ENCODE measurements around the gene CFAP251. TPM values are rescaled to one million over a fixed set of nuclear protein-coding genes. Genes with fewer than 3 reads are reported as not detected.

The CFAP251 gene
- total RNA-seq, 1 donor from 2014 or later = 0.92 TPM

DNA sequence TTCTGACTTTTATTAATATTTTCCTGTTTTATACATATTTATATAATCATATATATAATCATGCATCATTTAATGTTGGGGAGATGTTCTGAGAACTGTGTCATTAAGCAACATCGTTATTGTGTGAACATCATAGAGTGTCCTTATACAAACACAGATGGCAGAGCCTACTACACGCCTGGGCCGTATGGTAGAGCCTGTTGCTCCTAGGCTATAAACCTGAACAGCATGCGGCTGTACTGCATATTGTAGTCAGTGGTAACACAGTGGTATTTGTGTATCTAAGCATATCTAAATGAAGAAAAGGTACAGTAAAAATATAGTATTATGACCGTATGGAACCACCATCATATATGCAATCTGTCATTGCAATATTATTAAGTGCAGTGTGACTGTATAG lies 58.6 kb downstream of the CFAP251 start:
- Mint-ChIP-seq H3K9me3 (peaks cover 15% of the 10 kb centered on the region), H3K36me3 (peaks cover 3% of the 10 kb centered on the region), H3K4me3 (no peak overlapping the region), H3K27ac (no peak overlapping the region), H3K27me3 (ENCODE audit: insufficient read depth, low read depth) (peaks cover 13% of the 10 kb centered on the region), H3K4me1 (peaks cover 16% of the 10 kb centered on the region)
- H3K4me3 ChIP-seq = no peak overlapping the region
- no peaks in the 10 kb centered on the region for H3K9me3 ChIP-seq (ENCODE audit: low read depth)
- H3K4me2 ChIP-seq = no peak overlapping the region
- TF ChIP-seq EZH2 (IDR thresholded peaks at IDR 0.05) (no peak), EZH2phosphoT487 (IDR thresholded peaks at IDR 0.05) (no peak)
- TF ChIP-seq, protein P1, sequence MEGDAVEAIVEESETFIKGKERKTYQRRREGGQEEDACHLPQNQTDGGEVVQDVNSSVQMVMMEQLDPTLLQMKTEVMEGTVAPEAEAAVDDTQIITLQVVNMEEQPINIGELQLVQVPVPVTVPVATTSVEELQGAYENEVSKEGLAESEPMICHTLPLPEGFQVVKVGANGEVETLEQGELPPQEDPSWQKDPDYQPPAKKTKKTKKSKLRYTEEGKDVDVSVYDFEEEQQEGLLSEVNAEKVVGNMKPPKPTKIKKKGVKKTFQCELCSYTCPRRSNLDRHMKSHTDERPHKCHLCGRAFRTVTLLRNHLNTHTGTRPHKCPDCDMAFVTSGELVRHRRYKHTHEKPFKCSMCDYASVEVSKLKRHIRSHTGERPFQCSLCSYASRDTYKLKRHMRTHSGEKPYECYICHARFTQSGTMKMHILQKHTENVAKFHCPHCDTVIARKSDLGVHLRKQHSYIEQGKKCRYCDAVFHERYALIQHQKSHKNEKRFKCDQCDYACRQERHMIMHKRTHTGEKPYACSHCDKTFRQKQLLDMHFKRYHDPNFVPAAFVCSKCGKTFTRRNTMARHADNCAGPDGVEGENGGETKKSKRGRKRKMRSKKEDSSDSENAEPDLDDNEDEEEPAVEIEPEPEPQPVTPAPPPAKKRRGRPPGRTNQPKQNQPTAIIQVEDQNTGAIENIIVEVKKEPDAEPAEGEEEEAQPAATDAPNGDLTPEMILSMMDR (IDR thresholded peaks at IDR 0.05) = no peak
- H3K9ac ChIP-seq = no peak overlapping the region
- H4K20me1 ChIP-seq (ENCODE audit: low read depth) = no peaks in the 10 kb centered on the region
- no peak overlapping the region for H3K27ac ChIP-seq
- no peaks in the 10 kb centered on the region for H3K36me3 ChIP-seq
- DNase-seq (ENCODE audit: low spot score) = no peak
- no peak overlapping the region for H2AFZ ChIP-seq (replicated peaks)
- no peaks in the 10 kb centered on the region for H3K27me3 ChIP-seq
- H3K79me2 ChIP-seq (ENCODE audit: low read depth) = no peaks in the 10 kb centered on the region
- H3K4me1 ChIP-seq = peaks cover 13% of the 10 kb centered on the region
- peaks cover 5% of the 10 kb centered on the region for H3F3A ChIP-seq (ENCODE audit: low read depth)

DNA sequence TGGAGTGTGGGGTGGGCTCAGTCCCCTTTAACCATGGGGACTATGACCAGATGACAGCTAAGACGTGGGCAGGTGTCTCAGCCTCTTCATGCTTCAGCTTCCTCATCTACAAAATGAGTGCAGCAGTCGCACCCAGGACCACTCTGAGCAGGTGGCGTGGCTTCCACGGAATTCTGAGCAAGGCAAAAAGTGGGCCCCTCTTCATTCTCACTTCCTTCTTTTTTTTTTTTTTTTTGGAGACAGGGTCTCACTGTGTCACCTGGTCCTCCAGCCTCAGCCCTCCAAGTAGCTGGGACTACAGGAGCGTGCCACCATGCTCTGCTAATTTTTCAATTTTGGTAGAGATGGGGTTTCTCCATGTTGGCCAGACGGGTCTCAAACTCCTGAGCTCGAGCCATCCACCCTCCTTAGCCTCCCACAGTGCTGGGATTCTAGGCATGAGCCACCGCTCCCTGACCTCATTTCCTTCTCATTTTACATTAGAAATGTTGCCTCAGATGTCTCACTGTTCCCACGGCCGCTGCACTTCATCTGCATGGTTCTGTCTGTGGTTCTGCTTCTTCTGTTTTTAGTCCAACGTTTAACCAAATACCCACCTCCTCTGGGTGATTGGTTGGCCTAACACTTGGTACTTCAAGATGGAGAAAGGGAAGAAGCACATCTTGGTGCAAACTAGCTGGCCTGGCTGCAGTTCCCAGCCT lies 61.9 kb downstream of the CFAP251 start:
- H3K36me3 ChIP-seq = no peaks in the 10 kb centered on the region
- Mint-ChIP-seq H3K9me3 (no peaks in the 10 kb centered on the region), H3K4me3 (no peak overlapping the region), H3K27me3 (ENCODE audit: insufficient read depth, low read depth) (peaks cover 4% of the 10 kb centered on the region), H3K27ac (no peak overlapping the region), H3K36me3 (no peaks in the 10 kb centered on the region), H3K4me1 (peaks cover 17% of the 10 kb centered on the region)
- DNase-seq (ENCODE audit: low spot score) = no peak
- no peaks in the 10 kb centered on the region for H3K27me3 ChIP-seq
- no peaks in the 10 kb centered on the region for H3K9me3 ChIP-seq (ENCODE audit: low read depth)
- peaks cover 10% of the 10 kb centered on the region for H3K4me1 ChIP-seq
- H3K79me2 ChIP-seq (ENCODE audit: low read depth) = no peaks in the 10 kb centered on the region
- H2AFZ ChIP-seq (replicated peaks) = no peak overlapping the region
- no peak overlapping the region for H3K9ac ChIP-seq
- H4K20me1 ChIP-seq (ENCODE audit: low read depth) = no peaks in the 10 kb centered on the region
- no peak overlapping the region for H3K4me3 ChIP-seq
- no peak overlapping the region for H3K27ac ChIP-seq
- peaks cover 1% of the 10 kb centered on the region for H3F3A ChIP-seq (ENCODE audit: low read depth)
- TF ChIP-seq EZH2 (IDR thresholded peaks at IDR 0.05) = no peak
- TF ChIP-seq EZH2phosphoT487 (IDR thresholded peaks at IDR 0.05) = no peak
- TF ChIP-seq, protein P1 (IDR thresholded peaks at IDR 0.05) = no peak
- no peak overlapping the region for H3K4me2 ChIP-seq

DNA sequence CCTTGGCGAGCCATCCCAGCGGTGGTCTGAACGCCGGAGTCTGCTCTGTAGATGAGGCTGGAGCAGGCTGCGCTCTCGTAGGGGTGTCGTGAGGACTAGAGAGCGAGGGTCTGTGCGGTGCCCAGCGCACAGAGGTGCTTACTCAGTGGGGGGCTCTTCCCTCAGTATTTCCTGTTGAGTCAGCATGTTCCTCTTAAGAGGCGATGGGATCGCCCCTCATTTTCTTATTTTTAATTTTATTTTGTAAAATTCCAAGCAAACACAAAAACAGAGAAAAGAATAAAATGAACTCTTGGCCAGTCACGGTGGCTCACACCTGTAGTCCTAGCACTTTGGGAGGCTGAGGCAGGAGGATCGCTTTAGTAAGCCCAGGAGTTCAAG lies 62.5 kb downstream of the CFAP251 start:
- Histone ChIP-seq H3K4me1 (peaks cover 6% of the 10 kb centered on the region), H3K4me2 (no peak overlapping the region), H3K4me3 (no peak overlapping the region), H2AFZ (replicated peaks) (no peak overlapping the region), H3K36me3 (no peaks in the 10 kb centered on the region), H4K20me1 (ENCODE audit: low read depth) (no peaks in the 10 kb centered on the region), H3F3A (ENCODE audit: low read depth) (no peaks in the 10 kb centered on the region), H3K27me3 (no peaks in the 10 kb centered on the region), H3K79me2 (ENCODE audit: low read depth) (no peaks in the 10 kb centered on the region), H3K27ac (no peak overlapping the region), H3K9ac (no peak overlapping the region), H3K9me3 (ENCODE audit: low read depth) (no peaks in the 10 kb centered on the region)
- Mint-ChIP-seq H3K4me3 (no peak overlapping the region), H3K27ac (no peak overlapping the region), H3K27me3 (ENCODE audit: insufficient read depth, low read depth) (peaks cover 4% of the 10 kb centered on the region), H3K36me3 (no peaks in the 10 kb centered on the region), H3K9me3 (no peaks in the 10 kb centered on the region), H3K4me1 (peaks cover 13% of the 10 kb centered on the region)
- TF ChIP-seq EZH2phosphoT487 (IDR thresholded peaks at IDR 0.05) = no peak
- TF ChIP-seq EZH2 (IDR thresholded peaks at IDR 0.05) = no peak
- TF ChIP-seq, protein P1 (IDR thresholded peaks at IDR 0.05) = no peak
- no peak for DNase-seq (ENCODE audit: low spot score)
